HCT116 (cell line): ENCODE measurements around the gene GNG12. TPM values are rescaled to one million over a fixed set of nuclear protein-coding genes. Genes with fewer than 3 reads are reported as not detected.

ENCODE experiments used
- ATAC-seq: fragments of 200-7000 bp; cut with Tn5 transposase; 2 replicates; pipeline ENCODE4 v1.9.1; 2020; ENCODE audit warnings: mild to moderate bottlenecking, moderate library complexity
- BruUV-seq: library from RNA; stranded (reverse); fragments of 400-500 nt; replicated peaks from 2 replicates; lab custom pipeline; 2021; lab: Mats Ljungman, UMichigan
- CTCF ChIA-PET: fragments of 300-600 bp; sonication (Branson Sonifier 250); formaldehyde crosslinking; loops from one replicate; lab custom pipeline; 2021; ENCODE audit warnings: antibody characterized with exemption; lab: Charles Lee
- POLR2A ChIA-PET: fragments of 300-600, 350-600 bp; sonication (Branson Sonifier 250); formaldehyde crosslinking; loops from one replicate; lab custom pipeline; 2021; ENCODE audit warnings: antibody characterized with exemption; lab: Charles Lee
- RAD21 ChIA-PET, 2 experiments: fragments of 300-600 bp; sonication (Branson Sonifier 250); formaldehyde crosslinking; loops; one replicate each; lab custom pipeline; 2023; ENCODE audit warnings: low total read pairs in 2 of 2; ENCODE audit not compliant: uncharacterized antibody in 2 of 2, unreplicated experiment in 2 of 2, low non-redundant PET in 1 of 2; lab: Charles Lee
- DNase-seq: peaks from one replicate; pipeline ENCODE4 v3.0.0-alpha.2; 2010; ENCODE audit warnings: low read depth, low spot score
- H2AFZ ChIP-seq: fragments of 200-600 bp; shearing (Covaris generic), sonication (generic); 2 replicates; pipeline ENCODE4 v1.6.1; 2017; ENCODE audit warnings: low read depth, mixed run types, mixed read lengths, antibody characterized with exemption, low read length; ENCODE audit not compliant: poor library complexity, severe bottlenecking
- H3K27ac ChIP-seq: 2 replicates; pipeline ENCODE4 v1.5.1; 2012; ENCODE audit warnings: low read depth, low read length
- H3K27me3 ChIP-seq: fragments of 200-600 bp; sonication (generic); 2 replicates; pipeline ENCODE4 v1.6.1; 2016; ENCODE audit warnings: mixed run types, low read length, mixed read lengths; ENCODE audit not compliant: insufficient read depth
- H3K36me3 ChIP-seq, 2 experiments: fragments of 200-500 bp in 1 of 2; fragments of 200-600 bp in 1 of 2; sonication (Bioruptor generic) in 1 of 2; sonication (generic) in 1 of 2; 2 replicates each; pipeline versions ENCODE4 v1.5.1 to v1.6.1; 2014 to 2016; ENCODE audit warnings: low read length in 2 of 2, inconsistent platforms in 1 of 2, mixed read lengths in 1 of 2, mixed run types in 1 of 2; ENCODE audit not compliant: insufficient read depth in 2 of 2, control insufficient read depth in 1 of 2
- H3K4me1 ChIP-seq, 2 experiments: fragments of 200-600 bp in 1 of 2; sonication (generic) in 1 of 2; 2 replicates each; pipeline versions ENCODE4 v1.5.1 to v1.6.1; 2012 to 2017; ENCODE audit warnings: low read length in 2 of 2, inconsistent platforms in 1 of 2, mild to moderate bottlenecking in 1 of 2, mixed read lengths in 1 of 2, mixed run types in 1 of 2, moderate library complexity in 1 of 2; ENCODE audit not compliant: insufficient read depth in 2 of 2, control insufficient read depth in 1 of 2
- H3K4me2 ChIP-seq: fragments of 200-600 bp; sonication (generic); 2 replicates; pipeline ENCODE4 v1.6.1; 2017; ENCODE audit warnings: mixed run types, low read length, mixed read lengths
- H3K4me3 ChIP-seq, 2 experiments: fragments of 200-600 bp in 1 of 2; sonication (generic) in 1 of 2; replicated peaks in 1 of 2; 2 replicates each; pipeline ENCODE4 v1.5.1; 2011 to 2016; ENCODE audit warnings: low read length in 2 of 2, control low read depth in 1 of 2, low read depth in 1 of 2, mild to moderate bottlenecking in 1 of 2, mixed read lengths in 1 of 2, mixed run types in 1 of 2
- H3K79me2 ChIP-seq: fragments of 200-600 bp; sonication (generic); 2 replicates; pipeline ENCODE4 v1.6.1; 2017; ENCODE audit warnings: mild to moderate bottlenecking, mixed run types, low read length, moderate library complexity, mixed read lengths; ENCODE audit not compliant: insufficient read depth
- H3K9ac ChIP-seq: fragments of 200-600 bp; sonication (generic); 2 replicates; pipeline ENCODE4 v1.6.1; 2016; ENCODE audit warnings: low read length, mixed read lengths
- H3K9me2 ChIP-seq: fragments of 200-600 bp; sonication (generic), shearing (Covaris generic); 2 replicates; pipeline ENCODE4 v1.6.1; 2017; ENCODE audit warnings: mixed run types, mild to moderate bottlenecking, moderate library complexity; ENCODE audit not compliant: insufficient read depth
- H3K9me3 ChIP-seq, 2 experiments: fragments of 200-500 bp in 1 of 2; fragments of 200-600 bp in 1 of 2; sonication (Bioruptor generic) in 1 of 2; sonication (generic) in 1 of 2; 2 replicates each; pipeline ENCODE4 v1.6.1; 2014 to 2017; ENCODE audit warnings: low read length in 2 of 2, mixed read lengths in 2 of 2, inconsistent platforms in 1 of 2, low read depth in 1 of 2, mild to moderate bottlenecking in 1 of 2, mixed run types in 1 of 2, moderate library complexity in 1 of 2; ENCODE audit not compliant: control insufficient read depth in 1 of 2, insufficient read depth in 1 of 2
- H4K20me1 ChIP-seq: fragments of 200-600 bp; sonication (generic), shearing (Covaris generic); 2 replicates; pipeline ENCODE4 v1.6.1; 2017; ENCODE audit warnings: mixed run types, mild to moderate bottlenecking, moderate library complexity; ENCODE audit not compliant: insufficient read depth
- CTCF ChIP-seq, 3 experiments: fragments of 200-600 bp in 1 of 3; sonication (generic) in 1 of 3; IDR thresholded peaks in 2 of 3; conservative IDR thresholded peaks in 1 of 3; 2 replicates each; pipeline ENCODE4 v1.5.1; 2012 to 2017; ENCODE audit warnings: low read depth in 2 of 3, low read length in 2 of 3, antibody characterized with exemption in 1 of 3, borderline replicate concordance in 1 of 3, control low read depth in 1 of 3, mild to moderate bottlenecking in 1 of 3, mixed read lengths in 1 of 3, mixed run types in 1 of 3, moderate library complexity in 1 of 3; ENCODE audit not compliant: insufficient read depth in 1 of 3
- ELF1 ChIP-seq: IDR thresholded peaks from 2 replicates; pipeline ENCODE4 v1.6.1; 2012; ENCODE audit warnings: low read depth, borderline replicate concordance
- EZH2phosphoT487 ChIP-seq: fragments of 200-600 bp; IDR thresholded peaks from 2 replicates; pipeline ENCODE4 v1.6.1; 2018; ENCODE audit warnings: antibody characterized with exemption, borderline replicate concordance
- FOSL1 ChIP-seq: IDR thresholded peaks from 2 replicates; pipeline ENCODE4 v1.6.1; 2012; ENCODE audit warnings: low read depth
- JUND ChIP-seq: IDR thresholded peaks from 2 replicates; pipeline ENCODE4 v1.6.1; 2012
- POLR2AphosphoS5 ChIP-seq: IDR thresholded peaks from 2 replicates; pipeline ENCODE4 v1.6.1; 2011; ENCODE audit warnings: mild to moderate bottlenecking, low read depth, low read length, moderate library complexity
- RAD21 ChIP-seq: IDR thresholded peaks from 2 replicates; pipeline ENCODE4 v1.6.1; 2012; ENCODE audit warnings: low read depth, mild to moderate bottlenecking
- SRF ChIP-seq: IDR thresholded peaks from 2 replicates; pipeline ENCODE4 v1.6.1; 2012; ENCODE audit warnings: low read depth
- YY1 ChIP-seq: IDR thresholded peaks from 2 replicates; pipeline ENCODE4 v1.6.1; 2011; ENCODE audit warnings: low read length, low read depth, moderate library complexity, mild to moderate bottlenecking; ENCODE audit not compliant: insufficient replicate concordance; ENCODE audit errors: extremely low read depth
- intact Hi-C: fragments of 100-400 bp; cut with micrococcal nuclease; formaldehyde crosslinking; loops from 2 replicates; pipeline ENCODE4 v1.10.0; 2022
- total RNA-seq: library from RNA; stranded (reverse); gene quantifications from one replicate; pipeline ENCODE4 v1.2.1, GENCODE V29; 2021; ENCODE audit not compliant: unreplicated experiment
- TF ChIP-seq, protein P1 (sequence below): IDR thresholded peaks from 2 replicates; pipeline ENCODE4 v1.6.1; 2012

GNG12 gene
- total RNA-seq, 1 experiment from 2014 or later, result 49.6 TPM

GRCh38 chr1:67759066-67759465 lies 74.2 kb downstream of the GNG12 start:
- Histone ChIP-seq H3K27ac (no peak overlapping the region), H3K4me1 (peaks cover 18 to 27% of the 10 kb centered on the region in 2 experiments), H3K4me2 (no peak overlapping the region), H3K4me3 (no peak overlapping the region), H2AFZ (no peak overlapping the region), H3K9ac (no peak overlapping the region), H3K9me2 (no peaks in the 10 kb centered on the region), H3K36me3 (no peaks in the 10 kb centered on the region), H3K9me3 (no peaks in the 10 kb centered on the region), H3K27me3 (no peaks in the 10 kb centered on the region), H4K20me1 (no peaks in the 10 kb centered on the region), H3K79me2 (no peaks in the 10 kb centered on the region; the same call in 1 of the 2 replicates)
- DNase-seq (no peak), ATAC-seq (no peak)
- ChIA-PET POLR2A (interaction anchor here (1.4 to 2.1 kb wide), 4 partner anchors 70 to 227 kb away, joined by 5 to 9 read pairs (median 6); no protein-coding TSS in a partner anchor), CTCF (interaction anchor here (0.6 to 4.9 kb wide), 7 partner anchors 9 to 235 kb away, joined by 3 to 149 read pairs (median 14); partner anchors contain the start of gene GADD45A), RAD21 (interaction anchor here (1.6 to 1.9 kb wide), 6 partner anchors 58 to 226 kb away, joined by 7 to 17 read pairs (median 13); partner anchors contain the start of gene GADD45A (in 1 of the 2))
- intact Hi-C loops, result no loop called here
- no peak for TF ChIP-seq SRF
- no TSS peak for BruUV-seq

DNA sequence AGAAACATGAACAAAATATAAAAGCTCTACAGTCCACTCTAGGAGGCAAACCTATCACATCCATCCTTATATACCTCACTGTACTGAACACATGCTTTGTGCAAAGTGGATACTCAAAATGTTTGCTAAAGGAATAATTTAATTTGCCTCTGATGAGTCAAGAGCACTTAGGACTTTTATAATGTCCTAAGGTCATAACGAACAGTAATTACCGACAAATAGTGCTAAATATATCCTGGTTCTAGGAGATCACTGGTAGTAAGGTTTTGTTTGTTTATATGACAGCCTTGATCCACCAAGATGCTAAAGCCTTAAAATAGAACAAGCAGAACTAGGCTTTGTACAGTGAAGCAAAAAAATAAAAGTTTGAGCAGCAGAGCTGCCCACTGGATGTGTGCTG lies 77.6 kb downstream of the GNG12 start:
- no peak for ATAC-seq
- no peaks in the 10 kb centered on the region for H3K27me3 ChIP-seq
- ChIA-PET CTCF (interaction anchor here (0.5 to 4.7 kb wide), 2 partner anchors 10 to 195 kb away, joined by 3 to 15 read pairs; no protein-coding TSS in a partner anchor), RAD21 (no interaction called here), POLR2A (interaction anchor here (2.0 kb wide), 1 partner anchor 70 kb away, joined by 14 read pairs; the partner anchor contains the start of gene GADD45A)
- H3K79me2 ChIP-seq, result no peaks in the 10 kb centered on the region; the same call in 1 of the 2 replicates
- BruUV-seq, result no TSS peak
- H2AFZ ChIP-seq, result no peak overlapping the region
- H3K4me2 ChIP-seq, result no peak overlapping the region
- TF ChIP-seq, protein P1, sequence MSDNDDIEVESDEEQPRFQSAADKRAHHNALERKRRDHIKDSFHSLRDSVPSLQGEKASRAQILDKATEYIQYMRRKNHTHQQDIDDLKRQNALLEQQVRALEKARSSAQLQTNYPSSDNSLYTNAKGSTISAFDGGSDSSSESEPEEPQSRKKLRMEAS, result no peak
- TF ChIP-seq YY1, result no peak
- no peak for TF ChIP-seq FOSL1
- no peak for TF ChIP-seq JUND
- no peak for TF ChIP-seq CTCF (IDR thresholded peaks at IDR 0.05 in 2 of 3, conservative IDR thresholded peaks at IDR 0.05 in 1 of 3; ENCODE audit: borderline replicate concordance in 1 of 3, insufficient read depth in 1 of 3, low read depth in 2 of 3, low read length in 2 of 3)
- TF ChIP-seq ELF1, result no peak
- no peak for TF ChIP-seq EZH2phosphoT487
- TF ChIP-seq POLR2AphosphoS5, result no peak
- no peak for TF ChIP-seq RAD21
- H3K36me3 ChIP-seq, result no peaks in the 10 kb centered on the region
- H4K20me1 ChIP-seq, result no peaks in the 10 kb centered on the region
- H3K9me2 ChIP-seq, result no peaks in the 10 kb centered on the region
- DNase-seq, result no peak
- no peak overlapping the region for H3K27ac ChIP-seq
- H3K4me3 ChIP-seq, result no peak overlapping the region
- no peak overlapping the region for H3K9ac ChIP-seq
- no peaks in the 10 kb centered on the region for H3K9me3 ChIP-seq
- intact Hi-C loops, result no loop called here
- H3K4me1 ChIP-seq, result peaks cover 37 to 58% of the 10 kb centered on the region in 2 experiments
